ENCODE measurements around the gene NTNG2. TPM values are rescaled to one million over a fixed set of nuclear protein-coding genes. Genes with fewer than 3 reads are reported as not detected.

The NTNG2 gene
- total and polyA plus RNA-seq, 9 of the 15 experiments (the other 6 are each of a cell fraction or from before 2014, with no cell fraction given), result 0.01 to 0.11 (median 0.09) TPM; not detected in 6

DNA sequence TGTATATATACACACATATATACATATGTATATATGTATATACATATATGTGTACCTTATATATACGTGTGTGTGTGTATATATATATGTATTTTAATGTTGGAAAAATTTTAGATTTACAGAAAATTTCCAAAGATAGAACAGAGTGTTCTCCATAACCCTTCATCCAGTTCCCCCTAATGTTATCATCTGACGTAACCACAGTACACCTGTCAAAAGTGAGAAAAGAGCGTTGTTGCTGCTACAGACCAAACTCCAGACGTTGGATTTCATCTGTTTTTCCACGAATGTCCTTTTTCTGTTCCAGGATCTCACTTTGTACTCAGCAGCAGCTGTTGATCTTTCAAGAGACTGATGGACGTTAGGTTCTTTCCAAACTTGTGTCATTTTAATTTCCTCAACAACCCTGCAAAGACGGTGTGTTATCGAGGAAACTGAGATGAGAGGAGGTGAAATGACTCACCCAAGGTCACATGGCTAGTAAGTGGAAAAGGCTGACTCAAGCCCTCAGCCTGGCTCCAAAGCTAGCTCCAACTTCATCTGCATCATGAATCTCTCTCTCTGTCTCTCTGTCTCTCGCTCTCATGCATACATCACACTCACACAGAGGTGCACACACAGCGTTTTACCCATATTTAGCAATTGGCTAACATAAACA, 17.0 kb upstream of the NTNG2 start:
- in situ Hi-C loops (cut with MboI) (no loop called here), intact Hi-C loops (cut with micrococcal nuclease) (no loop called here)
- Histone ChIP-seq H3K4me3 (no peak overlapping the region), H2AFZ (ENCODE audit: low read depth, low read length) (no peak overlapping the region), H3K4me1 (replicated peaks in 1 of 2; ENCODE audit: control insufficient read depth in 2 of 2, insufficient read depth in 2 of 2, low read length in 2 of 2) (peaks cover 0 to 3% of the 10 kb centered on the region in 2 experiments; a peak in 2 of 5 replicates), H3K27ac (ENCODE audit: extremely low read depth, low read depth, low read length) (no peak overlapping the region), H3K79me2 (ENCODE audit: control insufficient read depth, insufficient read depth, low read length) (no peaks in the 10 kb centered on the region), H3K9me3 (replicated peaks; ENCODE audit: control insufficient read depth, insufficient read depth, low read depth, low read length) (no peaks in the 10 kb centered on the region), H3K9ac (ENCODE audit: insufficient read depth in 1 of 2, low read depth in 2 of 2, low read length in 2 of 2) (no peak overlapping the region), H3K9me1 (ENCODE audit: control insufficient read depth, insufficient read depth, low read length) (no peaks in the 10 kb centered on the region), H3K4me2 (ENCODE audit: insufficient read depth, low read length) (no peak overlapping the region), H4K20me1 (replicated peaks; ENCODE audit: control insufficient read depth, insufficient read depth, low read length) (no peaks in the 10 kb centered on the region), H3K27me3 (ENCODE audit: control insufficient read depth in 2 of 2, insufficient read depth in 2 of 2, low read length in 2 of 2) (peaks cover 21 to 76% of the 10 kb centered on the region in 2 experiments; a peak in 4 of 5 replicates), H3K36me3 (ENCODE audit: control insufficient read depth, insufficient read depth, low read length) (no peaks in the 10 kb centered on the region)
- 0 out of 3 replicates have a peak, but pooled peaks have one; percentile 29 for ATAC-seq
- POLR2A ChIA-PET, result no interaction called here
- 4% methylated on average over 10 of the region's 10 CpGs for WGBS (ENCODE audit: insufficient coverage, low coverage, missing lambda C conversion rate)
- peak; percentile 82 for FAIRE-seq
- DNase-seq (ENCODE audit: extremely low read depth in 1 of 4, low spot score in 3 of 4), result peak in 1 of 4 experiments; percentile 37
- no TSS peak for BruUV-seq (replicated peaks)
- CTCF ChIA-PET (ENCODE audit: low intra/inter-chr PET ratio), result no interaction called here
- TF ChIP-seq CREB3L1 (IDR thresholded peaks at IDR 0.05; ENCODE audit: borderline replicate concordance, low read depth), result no peak
- TF ChIP-seq MNT (conservative IDR thresholded peaks at IDR 0.05), result no peak
- TF ChIP-seq, protein P1, sequence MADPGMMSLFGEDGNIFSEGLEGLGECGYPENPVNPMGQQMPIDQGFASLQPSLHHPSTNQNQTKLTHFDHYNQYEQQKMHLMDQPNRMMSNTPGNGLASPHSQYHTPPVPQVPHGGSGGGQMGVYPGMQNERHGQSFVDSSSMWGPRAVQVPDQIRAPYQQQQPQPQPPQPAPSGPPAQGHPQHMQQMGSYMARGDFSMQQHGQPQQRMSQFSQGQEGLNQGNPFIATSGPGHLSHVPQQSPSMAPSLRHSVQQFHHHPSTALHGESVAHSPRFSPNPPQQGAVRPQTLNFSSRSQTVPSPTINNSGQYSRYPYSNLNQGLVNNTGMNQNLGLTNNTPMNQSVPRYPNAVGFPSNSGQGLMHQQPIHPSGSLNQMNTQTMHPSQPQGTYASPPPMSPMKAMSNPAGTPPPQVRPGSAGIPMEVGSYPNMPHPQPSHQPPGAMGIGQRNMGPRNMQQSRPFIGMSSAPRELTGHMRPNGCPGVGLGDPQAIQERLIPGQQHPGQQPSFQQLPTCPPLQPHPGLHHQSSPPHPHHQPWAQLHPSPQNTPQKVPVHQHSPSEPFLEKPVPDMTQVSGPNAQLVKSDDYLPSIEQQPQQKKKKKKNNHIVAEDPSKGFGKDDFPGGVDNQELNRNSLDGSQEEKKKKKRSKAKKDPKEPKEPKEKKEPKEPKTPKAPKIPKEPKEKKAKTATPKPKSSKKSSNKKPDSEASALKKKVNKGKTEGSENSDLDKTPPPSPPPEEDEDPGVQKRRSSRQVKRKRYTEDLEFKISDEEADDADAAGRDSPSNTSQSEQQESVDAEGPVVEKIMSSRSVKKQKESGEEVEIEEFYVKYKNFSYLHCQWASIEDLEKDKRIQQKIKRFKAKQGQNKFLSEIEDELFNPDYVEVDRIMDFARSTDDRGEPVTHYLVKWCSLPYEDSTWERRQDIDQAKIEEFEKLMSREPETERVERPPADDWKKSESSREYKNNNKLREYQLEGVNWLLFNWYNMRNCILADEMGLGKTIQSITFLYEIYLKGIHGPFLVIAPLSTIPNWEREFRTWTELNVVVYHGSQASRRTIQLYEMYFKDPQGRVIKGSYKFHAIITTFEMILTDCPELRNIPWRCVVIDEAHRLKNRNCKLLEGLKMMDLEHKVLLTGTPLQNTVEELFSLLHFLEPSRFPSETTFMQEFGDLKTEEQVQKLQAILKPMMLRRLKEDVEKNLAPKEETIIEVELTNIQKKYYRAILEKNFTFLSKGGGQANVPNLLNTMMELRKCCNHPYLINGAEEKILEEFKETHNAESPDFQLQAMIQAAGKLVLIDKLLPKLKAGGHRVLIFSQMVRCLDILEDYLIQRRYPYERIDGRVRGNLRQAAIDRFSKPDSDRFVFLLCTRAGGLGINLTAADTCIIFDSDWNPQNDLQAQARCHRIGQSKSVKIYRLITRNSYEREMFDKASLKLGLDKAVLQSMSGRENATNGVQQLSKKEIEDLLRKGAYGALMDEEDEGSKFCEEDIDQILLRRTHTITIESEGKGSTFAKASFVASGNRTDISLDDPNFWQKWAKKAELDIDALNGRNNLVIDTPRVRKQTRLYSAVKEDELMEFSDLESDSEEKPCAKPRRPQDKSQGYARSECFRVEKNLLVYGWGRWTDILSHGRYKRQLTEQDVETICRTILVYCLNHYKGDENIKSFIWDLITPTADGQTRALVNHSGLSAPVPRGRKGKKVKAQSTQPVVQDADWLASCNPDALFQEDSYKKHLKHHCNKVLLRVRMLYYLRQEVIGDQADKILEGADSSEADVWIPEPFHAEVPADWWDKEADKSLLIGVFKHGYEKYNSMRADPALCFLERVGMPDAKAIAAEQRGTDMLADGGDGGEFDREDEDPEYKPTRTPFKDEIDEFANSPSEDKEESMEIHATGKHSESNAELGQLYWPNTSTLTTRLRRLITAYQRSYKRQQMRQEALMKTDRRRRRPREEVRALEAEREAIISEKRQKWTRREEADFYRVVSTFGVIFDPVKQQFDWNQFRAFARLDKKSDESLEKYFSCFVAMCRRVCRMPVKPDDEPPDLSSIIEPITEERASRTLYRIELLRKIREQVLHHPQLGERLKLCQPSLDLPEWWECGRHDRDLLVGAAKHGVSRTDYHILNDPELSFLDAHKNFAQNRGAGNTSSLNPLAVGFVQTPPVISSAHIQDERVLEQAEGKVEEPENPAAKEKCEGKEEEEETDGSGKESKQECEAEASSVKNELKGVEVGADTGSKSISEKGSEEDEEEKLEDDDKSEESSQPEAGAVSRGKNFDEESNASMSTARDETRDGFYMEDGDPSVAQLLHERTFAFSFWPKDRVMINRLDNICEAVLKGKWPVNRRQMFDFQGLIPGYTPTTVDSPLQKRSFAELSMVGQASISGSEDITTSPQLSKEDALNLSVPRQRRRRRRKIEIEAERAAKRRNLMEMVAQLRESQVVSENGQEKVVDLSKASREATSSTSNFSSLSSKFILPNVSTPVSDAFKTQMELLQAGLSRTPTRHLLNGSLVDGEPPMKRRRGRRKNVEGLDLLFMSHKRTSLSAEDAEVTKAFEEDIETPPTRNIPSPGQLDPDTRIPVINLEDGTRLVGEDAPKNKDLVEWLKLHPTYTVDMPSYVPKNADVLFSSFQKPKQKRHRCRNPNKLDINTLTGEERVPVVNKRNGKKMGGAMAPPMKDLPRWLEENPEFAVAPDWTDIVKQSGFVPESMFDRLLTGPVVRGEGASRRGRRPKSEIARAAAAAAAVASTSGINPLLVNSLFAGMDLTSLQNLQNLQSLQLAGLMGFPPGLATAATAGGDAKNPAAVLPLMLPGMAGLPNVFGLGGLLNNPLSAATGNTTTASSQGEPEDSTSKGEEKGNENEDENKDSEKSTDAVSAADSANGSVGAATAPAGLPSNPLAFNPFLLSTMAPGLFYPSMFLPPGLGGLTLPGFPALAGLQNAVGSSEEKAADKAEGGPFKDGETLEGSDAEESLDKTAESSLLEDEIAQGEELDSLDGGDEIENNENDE (IDR thresholded peaks at IDR 0.05; ENCODE audit: low read depth, low read length), result no peak
- peak; percentile 50; the same call in 1 of the 2 replicates for TF ChIP-seq USF2 (CRISPR knock-in tag; IDR thresholded peaks at IDR 0.05)
- TF ChIP-seq DIDO1 (tag; IDR thresholded peaks at IDR 0.05; ENCODE audit: low read depth), result no peak
